Epidermal melanocyte (primary cell): ENCODE data around the gene CTNND2.
"Not testable (repeated sequence)": the region's sequence is repeated elsewhere in the genome, so short reads cannot be mapped to it uniquely, and the experiment has no call there.

Experiments used
- DNase-seq: peaks from one replicate; pipeline ENCODE4 v3.0.0; 2011; ENCODE audit warnings: low spot score; ENCODE audit not compliant: insufficient read length

The CTNND2 gene

DNA sequence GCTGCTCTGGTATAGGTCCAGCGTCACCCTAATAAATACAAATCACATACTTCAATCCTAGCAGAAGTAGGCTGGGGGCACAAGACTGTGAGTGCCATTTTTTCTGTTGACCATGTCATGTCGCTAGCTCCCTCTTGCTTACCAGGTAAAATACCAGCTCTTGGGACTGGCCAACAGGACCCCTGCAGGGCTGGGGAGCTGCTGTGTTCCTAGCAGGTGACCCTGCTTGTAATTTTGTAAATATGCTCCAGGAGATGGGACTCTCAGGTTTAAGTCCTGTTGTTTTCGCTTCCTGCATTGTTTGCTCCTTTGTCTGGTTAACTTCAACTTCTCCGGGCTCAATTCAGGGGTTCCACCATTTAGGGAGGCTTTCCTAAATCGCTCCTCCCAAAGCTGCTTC lies 856.6 kb downstream of the CTNND2 start:
- no peak for DNase-seq

DNA sequence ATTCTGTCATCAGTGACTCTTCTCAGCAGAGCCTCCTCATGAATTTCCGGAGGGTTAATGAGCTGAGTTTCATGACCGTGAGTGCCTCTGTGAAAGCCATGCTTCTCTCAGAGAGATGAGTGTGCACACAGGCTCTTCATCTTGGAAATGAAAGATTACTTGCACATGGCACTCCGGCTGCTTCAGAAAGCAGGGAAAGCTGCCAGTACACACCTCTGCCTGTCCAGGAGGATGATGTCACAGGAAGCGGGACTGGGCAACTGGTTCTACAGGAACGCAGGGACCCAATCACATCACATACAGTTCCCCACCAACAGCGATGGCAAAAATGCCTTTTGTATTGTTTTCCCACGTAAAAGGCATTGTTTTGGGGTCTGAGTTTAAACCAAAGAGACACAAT lies 857.2 kb downstream of the CTNND2 start:
- DNase-seq = no peak

DNA sequence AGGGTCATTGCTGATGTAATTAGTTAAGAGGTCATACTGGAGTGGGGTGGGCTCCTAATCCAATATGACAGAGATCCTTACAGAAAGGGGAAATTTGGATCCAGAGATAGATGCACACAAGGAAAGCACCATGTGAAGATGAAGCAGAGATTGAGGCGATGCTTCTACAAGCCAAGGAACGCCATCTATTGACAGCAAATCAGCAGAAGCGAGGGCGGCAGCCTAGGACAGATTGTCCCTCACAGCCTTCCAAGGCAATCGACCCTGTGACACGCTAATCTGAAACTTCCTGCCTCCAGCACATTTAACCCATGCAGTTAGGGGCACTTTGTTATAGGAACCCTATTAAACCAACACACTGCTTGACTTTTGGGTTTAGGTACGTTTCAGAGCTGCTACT lies 858.1 kb downstream of the CTNND2 start:
- no peak for DNase-seq

DNA sequence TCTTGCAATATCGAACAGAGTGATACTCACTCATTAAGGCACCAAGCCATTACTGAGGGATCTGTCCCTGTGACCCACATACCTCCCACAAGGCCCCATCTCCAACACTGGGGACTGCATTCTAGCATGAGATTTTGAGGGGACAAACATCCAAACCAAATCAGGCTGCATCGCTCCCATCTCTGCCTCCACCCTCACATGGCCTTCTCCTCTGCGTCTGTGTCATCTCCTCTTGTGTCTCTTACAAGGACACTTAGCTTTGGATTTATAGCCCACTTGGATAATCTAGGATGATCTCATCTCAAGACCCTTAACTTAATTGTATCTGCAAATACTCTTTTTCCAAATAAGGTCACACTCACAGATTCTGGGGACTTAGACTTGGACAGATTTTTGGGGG lies 858.8 kb downstream of the CTNND2 start:
- DNase-seq = no peak

DNA sequence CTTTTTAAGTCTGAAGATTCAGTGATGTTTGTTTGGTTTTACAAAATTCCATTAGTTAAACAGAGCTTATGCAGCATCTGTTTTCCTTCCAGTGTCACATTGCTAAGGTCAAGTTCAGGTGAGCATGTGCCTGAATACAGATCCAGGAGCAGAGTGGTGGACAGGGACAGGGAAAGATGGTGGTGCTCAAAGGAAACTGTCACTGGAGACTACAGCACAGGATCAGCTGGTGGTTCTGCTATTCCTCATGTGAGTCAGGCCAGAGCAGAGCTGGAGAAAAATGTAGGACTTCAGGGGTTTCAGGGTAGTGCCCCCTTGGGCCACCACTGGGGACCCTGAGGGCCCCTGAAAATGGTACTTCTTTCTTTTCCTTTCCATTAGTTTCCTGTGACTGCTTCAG lies 859.7 kb downstream of the CTNND2 start:
- DNase-seq = no peak

DNA sequence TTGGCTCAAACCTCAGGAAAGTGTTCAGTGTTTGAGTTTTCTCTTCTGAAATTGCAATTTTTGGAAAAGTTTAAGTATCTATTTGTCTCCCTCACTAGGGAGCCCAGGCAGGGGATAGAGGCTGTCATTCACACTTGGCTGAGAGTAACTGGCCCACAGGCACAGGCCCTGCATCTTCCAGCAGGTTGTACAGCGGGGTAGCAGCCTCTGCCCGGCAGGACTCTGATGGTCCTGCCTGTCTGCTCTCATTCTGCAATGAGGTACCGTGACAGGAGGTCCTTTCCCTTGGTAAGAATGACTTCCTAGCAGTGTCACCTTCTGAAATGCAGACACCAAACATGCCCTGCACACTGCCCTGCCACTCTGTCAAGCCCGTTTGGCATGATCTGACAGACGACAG lies 860.4 kb downstream of the CTNND2 start:
- DNase-seq = no peak

DNA sequence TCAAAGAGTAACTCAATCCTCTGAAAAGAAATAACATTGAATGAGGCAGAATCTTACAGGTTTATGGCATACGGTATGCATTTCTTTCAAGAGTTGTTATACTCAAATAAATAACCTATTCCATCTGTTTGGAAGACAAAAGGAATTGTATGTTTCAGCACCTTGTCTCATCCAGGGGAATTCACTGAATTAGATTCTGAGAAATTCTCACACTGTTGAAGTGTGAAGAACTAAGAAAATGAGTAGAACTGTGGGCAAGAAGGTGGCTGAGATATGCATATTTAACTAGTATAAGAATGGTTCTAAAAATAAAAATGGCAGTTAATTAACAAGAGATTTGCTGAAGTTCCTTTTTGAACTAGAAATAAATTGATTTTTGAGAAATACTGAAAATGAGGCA lies 863.9 kb downstream of the CTNND2 start:
- no peak for DNase-seq

DNA sequence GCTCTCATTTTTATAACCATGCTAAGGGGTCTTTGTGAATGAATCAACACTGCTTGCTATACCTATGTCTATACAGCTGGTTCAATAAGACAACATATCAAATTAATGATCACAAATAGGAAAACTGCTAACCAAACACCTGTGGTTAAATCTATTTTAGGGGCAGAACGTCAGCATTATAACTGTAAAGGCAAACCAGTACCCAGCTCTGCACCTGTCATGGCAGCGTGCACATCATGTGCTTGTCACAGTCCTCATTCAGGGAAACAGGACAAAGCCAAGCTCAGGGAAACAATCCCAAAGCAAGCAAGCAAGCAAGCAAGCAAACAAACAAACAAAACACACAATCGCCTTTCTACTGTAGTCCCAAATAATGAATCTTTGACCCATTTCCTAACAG lies 865.5 kb downstream of the CTNND2 start:
- DNase-seq = no peak

DNA sequence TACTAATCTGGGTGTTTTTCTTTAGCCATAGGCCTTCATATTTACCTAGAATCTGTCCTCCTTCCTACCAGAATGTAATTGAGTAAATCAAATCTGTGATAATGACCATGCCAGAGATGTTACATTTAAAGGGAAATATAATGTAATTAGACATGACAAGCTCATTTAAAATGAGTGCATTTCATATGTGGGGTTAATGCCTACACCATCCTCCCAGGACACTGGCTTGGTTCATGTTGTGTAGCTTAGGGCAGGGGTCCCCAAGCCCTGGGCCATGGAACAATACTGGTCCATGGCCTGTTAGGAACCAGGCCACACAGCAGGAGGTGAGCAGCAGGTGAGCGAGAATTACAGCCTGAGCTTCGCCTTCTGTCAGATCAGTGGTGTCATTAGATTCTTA lies 866.3 kb downstream of the CTNND2 start:
- no peak for DNase-seq

DNA sequence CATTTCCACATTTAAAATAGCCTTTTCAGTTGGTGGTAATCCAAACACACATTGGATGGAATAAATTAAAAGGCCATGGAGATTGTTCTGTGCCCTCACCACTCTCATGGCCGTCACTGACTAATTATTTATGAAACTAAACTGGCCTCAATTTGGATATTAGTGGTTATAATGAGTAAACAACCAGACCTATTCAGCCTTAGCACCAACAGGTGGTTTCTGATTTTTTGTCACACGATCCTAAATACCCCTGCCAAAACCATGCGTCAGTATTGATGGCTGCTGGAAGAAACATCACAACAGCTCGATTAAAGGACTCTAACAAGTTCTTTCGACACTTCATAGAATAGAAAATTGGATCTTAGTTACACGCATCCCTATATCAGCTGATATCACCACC lies 867.2 kb downstream of the CTNND2 start:
- no peak for DNase-seq

DNA sequence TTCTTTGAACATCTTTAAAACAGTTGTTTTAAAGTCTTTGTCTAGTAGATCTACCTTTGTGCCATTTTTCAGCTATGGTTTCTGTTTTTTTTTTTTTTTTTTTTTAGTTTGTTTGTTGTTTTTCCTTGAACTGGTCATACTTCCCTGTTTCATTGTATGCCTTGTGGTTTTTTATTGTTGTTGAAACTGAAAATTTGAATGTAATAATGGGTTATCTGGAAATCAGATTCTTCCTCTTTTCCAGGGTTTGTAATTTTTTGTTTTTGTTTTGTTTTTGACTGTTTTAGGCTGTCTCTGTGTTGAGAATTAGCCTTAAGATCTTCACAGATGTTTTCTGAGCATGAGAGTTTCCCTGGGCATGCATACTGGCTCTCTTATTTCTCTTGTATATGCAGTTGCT lies 873.6 kb downstream of the CTNND2 start:
- no peak for DNase-seq

DNA sequence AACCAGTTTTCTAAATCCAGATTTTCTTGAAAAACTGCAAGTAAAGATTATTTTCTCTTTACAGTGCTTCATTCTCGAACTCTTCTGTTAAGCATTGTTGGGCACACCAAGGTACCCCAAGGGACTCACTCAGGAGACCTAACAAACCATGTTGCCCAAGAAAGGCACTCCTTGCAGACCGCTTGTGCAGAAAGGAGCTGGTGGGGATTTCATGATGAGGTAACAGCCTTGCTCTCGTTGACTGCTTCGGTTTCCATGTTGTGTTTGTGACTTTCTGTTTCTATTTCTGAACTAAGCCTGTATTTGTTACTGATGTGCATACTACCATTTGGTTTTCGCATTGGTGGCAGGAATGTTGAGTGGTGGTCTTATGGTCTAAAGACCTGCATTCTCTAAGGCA lies 876.6 kb downstream of the CTNND2 start:
- DNase-seq = no peak

DNA sequence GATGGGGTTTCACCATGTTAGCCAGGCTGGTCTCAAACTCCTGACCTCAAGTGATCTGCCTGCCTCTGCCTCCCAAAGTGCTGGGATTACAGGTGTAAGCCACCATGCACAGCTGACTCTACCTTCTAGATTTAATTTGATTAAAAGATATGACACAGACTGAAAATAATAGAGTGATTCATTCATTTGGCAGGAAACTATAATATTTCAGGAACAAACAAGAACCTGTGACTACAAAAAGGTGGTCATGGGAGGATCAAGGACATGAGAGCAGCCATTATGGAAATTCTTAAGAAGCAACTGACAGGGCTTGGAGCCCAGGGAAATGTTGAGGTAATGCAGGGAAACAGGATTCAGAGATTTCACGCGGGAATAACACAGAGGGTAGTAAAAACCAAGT lies 877.7 kb downstream of the CTNND2 start:
- DNase-seq = no peak

DNA sequence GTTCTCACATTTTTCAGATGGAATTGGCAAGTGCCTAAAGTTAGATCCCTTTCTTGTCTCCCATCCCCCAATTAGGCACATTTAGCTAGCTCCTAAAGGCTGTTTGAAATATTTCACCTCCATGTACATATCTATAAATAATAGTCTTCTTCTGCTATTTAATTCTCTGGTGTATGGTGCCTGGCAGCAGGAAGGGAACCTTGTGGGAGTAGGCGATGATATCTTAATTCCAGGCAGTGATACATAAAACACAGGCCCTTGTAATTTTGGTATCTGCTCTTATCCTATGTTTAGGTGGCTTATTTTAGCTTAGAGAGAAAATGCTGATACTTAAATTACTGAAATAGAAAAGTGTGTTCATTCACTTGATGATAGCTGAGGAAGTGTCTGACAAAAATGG lies 880.3 kb downstream of the CTNND2 start:
- DNase-seq = no peak

DNA sequence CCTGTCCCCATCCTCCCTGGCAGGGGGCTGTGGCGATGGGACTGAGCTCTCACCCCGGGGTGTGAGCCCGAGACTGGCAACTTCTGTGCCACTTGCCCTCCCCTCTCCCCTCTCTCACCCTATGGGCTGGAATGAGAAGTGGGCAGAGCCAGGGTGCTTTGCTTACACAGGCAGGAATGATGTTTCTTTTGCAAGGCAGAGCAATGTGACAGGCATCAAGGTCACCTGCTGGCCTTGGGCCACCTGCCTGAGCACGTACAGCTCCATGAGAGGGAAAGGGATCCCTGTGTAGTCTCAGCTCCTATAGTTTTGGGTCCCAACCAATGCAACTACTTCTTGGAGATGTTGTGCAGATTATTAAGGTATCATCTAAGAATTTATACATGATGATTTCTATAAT lies 890.5 kb downstream of the CTNND2 start:
- no peak for DNase-seq

DNA sequence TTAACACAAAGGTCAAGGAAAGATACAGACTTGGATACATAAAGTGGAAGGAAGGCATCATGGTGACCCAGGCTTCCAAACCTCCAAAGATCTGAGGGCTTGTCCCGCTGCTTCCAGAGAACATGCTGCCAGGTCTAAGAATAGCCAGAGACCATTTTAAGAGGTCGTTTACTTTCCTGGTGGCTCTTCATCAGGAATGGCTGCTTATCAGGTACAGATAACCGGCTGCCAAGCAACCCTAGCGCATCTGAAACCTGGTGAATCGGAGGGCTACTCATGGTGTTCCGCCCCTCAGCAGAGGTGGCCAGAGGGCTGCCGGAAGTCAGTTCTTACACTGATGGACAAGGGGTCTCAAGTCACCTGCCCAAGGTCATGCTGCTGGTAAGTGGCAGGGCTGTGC lies 892.0 kb downstream of the CTNND2 start:
- no peak for DNase-seq

DNA sequence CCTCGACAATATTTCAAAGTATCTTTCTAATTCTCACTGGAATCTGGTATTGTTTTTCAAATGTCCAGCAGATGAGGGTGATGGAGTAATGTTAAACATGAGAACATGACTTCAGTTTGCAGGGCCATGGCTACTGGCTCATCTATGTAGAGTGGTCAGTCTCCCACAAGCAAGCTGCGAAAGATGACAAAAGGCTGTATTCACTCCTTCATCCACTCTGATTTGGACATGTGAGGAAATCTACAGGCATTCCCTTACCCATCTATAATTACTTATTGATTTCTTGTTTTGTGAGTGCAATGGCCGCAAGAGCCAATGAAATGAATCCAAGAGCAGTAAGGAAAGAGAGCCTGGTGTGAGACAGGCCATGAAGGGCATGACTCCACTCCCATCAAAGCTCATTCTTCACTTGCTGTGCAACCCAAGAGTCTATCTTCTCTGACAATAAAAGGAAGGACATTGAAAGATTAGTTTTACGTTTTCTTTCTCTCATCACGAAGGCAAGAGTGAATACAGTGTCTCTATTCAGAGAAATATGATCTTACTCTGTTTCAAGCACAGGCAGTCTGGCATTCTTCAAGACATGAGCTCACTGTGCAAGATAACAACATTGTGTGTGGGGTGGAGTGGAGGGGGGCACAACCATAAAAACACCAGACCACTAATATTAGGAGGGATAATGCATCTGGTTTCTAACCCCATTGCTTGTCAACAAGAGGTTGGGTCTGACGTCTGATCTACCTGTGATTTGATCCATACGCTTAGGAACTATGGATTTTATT lies 893.6 kb downstream of the CTNND2 start:
- no peak for DNase-seq

DNA sequence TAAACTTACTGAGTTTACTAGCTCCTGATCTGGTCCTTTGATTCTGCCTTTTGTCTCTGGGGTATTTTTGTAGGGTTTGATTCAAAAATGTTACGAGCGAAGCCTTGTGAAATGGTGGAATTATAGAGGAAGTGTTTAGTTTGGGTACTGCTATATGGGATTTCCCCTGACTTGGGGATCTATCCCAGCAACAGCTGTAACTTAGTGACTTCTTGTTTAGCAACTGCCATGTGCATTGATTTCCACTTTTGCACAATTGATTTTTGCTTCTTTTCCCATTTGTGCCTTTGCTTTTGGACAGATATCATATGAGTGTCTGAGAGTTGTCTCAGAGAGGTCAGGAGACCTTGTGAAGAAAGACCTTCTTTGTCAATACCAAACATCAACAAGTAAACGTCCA lies 894.7 kb downstream of the CTNND2 start:
- DNase-seq = no peak

DNA sequence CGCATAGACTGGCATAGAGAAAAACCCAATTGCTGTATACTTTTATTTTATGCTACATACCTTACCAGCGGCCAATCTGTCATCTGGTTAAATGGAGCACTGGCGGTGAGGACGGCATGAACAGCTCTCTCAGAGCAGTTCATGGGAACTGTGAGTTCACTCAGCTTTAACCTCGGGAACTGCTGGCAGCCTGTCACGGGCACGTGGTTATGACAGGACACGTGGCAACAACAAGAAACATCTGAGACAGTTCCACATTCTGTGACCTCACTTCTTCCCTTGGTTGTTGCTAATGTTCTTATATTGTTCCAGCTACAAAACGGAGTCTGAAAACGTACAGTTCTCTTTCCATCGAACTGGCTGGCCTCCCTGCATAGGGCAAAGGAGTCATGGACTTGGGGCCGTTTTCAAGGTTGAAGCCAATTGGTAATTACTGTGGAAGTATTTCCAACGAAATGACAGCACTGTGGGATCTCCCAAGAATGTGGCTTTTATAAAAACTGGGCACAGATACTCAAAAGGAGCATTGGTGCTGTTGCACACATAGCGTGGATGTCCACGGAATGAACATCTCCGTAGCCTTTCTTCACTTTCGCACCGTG lies 896.9 kb downstream of the CTNND2 start:
- DNase-seq = no peak

DNA sequence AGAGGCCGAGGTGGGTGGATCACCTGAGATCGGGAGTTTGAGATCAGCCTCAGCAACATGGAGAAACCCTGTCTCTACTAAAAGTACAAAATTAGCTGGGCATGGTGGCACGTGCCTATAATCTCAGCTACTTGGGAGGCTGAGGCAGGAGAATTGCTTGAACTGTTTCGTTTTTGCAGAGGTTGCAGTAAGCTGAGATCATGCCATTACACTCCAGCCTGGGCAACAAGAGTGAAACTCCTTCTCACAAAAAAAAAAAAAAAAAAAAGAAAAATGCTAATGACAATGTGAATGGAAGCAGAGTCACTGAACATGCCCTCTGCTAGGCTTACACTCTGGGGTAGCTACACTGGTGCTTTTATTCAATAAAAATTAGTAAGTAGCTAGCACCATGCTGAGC lies 899.7 kb downstream of the CTNND2 start:
- DNase-seq = not testable (repeated sequence)

DNA sequence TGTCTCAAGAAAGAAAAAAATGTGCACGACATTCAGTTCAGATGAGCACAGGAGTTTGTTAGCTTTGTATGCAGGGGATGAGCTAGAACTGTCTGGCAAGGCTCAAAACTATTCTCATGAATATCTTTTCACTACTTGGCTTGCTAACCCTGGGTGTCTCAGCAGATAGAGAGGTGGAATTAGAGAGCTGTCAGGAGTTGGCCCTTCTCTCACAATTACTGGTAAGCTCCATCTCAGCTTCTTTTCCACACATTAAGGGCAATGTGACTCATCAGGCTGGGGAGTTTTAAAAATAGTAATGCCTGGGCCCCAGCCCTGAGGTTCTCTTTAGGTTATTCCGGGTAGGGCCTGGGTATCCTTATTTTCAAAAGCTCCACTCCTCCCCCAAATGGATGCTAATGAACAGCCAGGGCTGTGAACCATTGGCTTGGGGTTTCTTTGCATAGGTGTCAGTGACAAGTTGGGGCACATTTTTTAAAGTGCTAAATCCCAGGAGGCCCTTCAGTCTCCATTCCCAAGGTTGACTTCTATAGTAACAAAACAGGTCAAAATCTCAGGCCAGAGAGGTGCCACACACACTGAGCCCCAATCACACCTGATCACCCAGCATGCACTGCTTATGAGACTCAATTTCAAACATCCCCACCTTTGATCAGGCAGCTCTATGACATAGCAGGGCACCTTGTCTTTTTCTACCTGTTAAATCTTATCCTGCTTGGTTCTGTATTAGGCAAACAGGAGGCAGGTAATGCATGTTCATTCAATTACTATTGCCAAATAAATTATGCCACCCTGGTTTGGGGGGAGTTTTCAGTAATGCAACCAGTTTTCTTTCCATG lies 903.5 kb downstream of the CTNND2 start:
- DNase-seq = no peak

DNA sequence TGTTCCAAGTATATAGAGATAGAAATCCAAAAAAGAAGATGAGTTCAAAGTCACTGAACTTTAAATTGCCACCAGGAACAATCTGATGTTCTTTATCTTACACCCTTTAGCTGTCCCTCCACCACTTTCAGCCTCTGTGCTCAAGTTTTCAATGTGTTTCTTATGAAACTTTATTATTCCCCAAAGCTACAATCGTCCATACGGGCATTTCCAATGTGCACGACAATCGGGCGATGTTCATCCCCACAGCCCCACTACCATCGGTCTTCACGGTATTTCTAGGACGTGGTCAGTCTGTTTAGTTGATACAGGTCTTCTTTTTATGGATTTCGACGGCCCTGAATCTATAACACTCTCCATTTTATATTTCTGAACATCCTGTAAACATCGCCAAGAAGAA lies 904.5 kb downstream of the CTNND2 start:
- no peak for DNase-seq

DNA sequence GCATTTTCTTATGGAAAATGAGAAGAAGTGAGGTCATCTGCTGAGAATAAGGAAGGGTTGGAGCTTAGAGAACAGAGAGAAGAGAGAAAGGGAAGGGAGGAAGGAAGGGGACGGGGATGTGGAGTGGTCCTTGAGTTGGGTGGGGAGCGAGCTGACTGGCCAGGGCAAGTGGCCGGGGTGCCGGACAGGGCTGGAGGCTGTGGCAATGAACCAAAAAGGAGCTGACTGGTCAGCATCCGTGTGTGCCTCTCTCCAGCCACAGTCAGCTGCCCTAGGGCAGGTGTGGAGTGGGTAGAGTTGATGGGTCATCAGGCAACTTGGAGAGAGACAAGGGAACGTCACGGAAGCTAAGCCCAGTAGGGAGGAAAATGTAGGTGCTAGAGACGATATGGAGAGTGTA lies 908.4 kb downstream of the CTNND2 start:
- DNase-seq = no peak
